ENCODE results near the gene SQSTM1. TPM values are rescaled to one million over a fixed set of nuclear protein-coding genes. Genes with fewer than 3 reads are reported as not detected.

The SQSTM1 gene
- total and polyA plus RNA-seq, 9 of the 15 experiments (the other 6 are each of a cell fraction or from before 2014, with no cell fraction given): 5.6 to 148 (median 64.0) TPM

DNA sequence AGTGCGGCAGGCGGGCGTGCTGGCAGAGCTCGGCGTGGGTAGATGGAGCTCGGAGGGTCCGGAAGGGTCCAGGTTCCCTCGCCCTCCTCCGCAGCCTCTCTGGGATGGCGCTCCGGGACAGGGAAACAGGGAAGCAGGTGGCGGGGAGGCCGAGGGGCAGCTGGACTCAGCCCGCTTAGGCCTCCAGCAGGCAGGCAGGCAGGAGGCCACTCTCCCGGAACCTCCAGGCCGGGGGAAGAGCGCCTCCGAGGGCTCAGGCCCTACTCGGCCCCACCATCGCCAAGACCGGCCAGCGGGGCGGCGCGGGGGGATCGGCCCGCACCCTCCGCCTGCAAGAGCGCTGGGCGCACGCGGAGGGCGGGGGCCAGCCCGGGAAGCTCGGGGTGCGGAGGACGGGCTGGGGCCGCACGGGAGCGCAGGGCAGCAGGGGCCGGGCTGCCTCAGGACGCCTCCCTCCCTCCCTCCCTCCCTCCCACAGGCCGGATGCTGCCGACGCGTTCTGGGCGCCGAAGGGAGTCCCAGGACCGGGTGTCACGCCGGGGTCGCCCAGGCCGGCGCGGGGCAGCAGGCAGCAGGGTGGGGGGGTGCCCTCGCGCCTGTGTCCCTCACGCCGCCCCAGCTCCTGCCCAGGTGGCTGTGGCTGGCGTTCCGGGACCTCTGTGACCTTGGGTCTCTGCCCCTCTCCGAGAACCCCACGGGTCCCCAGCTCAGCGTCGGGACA, 15.0 kb upstream of the SQSTM1 start (continued):
- TF ChIP-seq, protein P1, sequence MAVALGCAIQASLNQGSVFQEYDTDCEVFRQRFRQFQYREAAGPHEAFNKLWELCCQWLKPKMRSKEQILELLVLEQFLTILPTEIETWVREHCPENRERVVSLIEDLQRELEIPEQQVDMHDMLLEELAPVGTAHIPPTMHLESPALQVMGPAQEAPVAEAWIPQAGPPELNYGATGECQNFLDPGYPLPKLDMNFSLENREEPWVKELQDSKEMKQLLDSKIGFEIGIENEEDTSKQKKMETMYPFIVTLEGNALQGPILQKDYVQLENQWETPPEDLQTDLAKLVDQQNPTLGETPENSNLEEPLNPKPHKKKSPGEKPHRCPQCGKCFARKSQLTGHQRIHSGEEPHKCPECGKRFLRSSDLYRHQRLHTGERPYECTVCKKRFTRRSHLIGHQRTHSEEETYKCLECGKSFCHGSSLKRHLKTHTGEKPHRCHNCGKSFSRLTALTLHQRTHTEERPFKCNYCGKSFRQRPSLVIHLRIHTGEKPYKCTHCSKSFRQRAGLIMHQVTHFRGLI (CRISPR knock-in tag; IDR thresholded peaks at IDR 0.05): no peak
- TF ChIP-seq, protein P2, sequence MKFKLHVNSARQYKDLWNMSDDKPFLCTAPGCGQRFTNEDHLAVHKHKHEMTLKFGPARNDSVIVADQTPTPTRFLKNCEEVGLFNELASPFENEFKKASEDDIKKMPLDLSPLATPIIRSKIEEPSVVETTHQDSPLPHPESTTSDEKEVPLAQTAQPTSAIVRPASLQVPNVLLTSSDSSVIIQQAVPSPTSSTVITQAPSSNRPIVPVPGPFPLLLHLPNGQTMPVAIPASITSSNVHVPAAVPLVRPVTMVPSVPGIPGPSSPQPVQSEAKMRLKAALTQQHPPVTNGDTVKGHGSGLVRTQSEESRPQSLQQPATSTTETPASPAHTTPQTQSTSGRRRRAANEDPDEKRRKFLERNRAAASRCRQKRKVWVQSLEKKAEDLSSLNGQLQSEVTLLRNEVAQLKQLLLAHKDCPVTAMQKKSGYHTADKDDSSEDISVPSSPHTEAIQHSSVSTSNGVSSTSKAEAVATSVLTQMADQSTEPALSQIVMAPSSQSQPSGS (CRISPR knock-in tag; IDR thresholded peaks at IDR 0.05): no peak
- TF ChIP-seq SREBF1 (IDR thresholded peaks at IDR 0.05; ENCODE audit: borderline replicate concordance, low read depth, low read length) (no peak), E2F3 (CRISPR knock-in tag; IDR thresholded peaks at IDR 0.05) (no peak), SMARCB1 (IDR thresholded peaks at IDR 0.05; ENCODE audit: insufficient read length, low read depth) (no peak), ZBTB7A (IDR thresholded peaks at IDR 0.05; ENCODE audit: borderline replicate concordance, control insufficient read depth, low read depth, low read length) (peak; percentile 63; the same call in 1 of the 2 replicates), RBBP5 (IDR thresholded peaks at IDR 0.05; ENCODE audit: borderline replicate concordance, insufficient read depth, low read length, poor library complexity, severe bottlenecking) (peak; percentile 40), SPI1 (IDR thresholded peaks at IDR 0.05; ENCODE audit: borderline replicate concordance, low read depth, low read length) (no peak), CBFA2T2 (conservative IDR thresholded peaks at IDR 0.05) (no peak), CBX8 (IDR thresholded peaks at IDR 0.05; ENCODE audit: borderline replicate concordance, extremely low read depth, low read depth, low read length, poor library complexity, severe bottlenecking) (no peak), SREBF2 (CRISPR knock-in tag; IDR thresholded peaks at IDR 0.05) (no peak), SRSF9 (IDR thresholded peaks at IDR 0.05; ENCODE audit: borderline replicate concordance, low read depth, low read length) (no peak), RB1 (IDR thresholded peaks at IDR 0.05; ENCODE audit: low read depth) (0 out of 2 replicates have a peak, but pooled peaks have one; percentile 45), CBFA2T3 (IDR thresholded peaks at IDR 0.05) (no peak), SMARCC2 (IDR thresholded peaks at IDR 0.05; ENCODE audit: low read depth) (no peak), MTA2 (IDR thresholded peaks at IDR 0.05; ENCODE audit: low read depth) (no peak), SP1 (CRISPR knock-in tag; IDR thresholded peaks at IDR 0.05) (no peak), SIN3A (IDR thresholded peaks at IDR 0.05; ENCODE audit: borderline replicate concordance in 2 of 2, control insufficient read depth in 1 of 2, low read depth in 2 of 2, low read length in 2 of 2) (peak; percentile 17 to 26; a peak in 2 of 4 replicates), MEF2D (tag; conservative IDR thresholded peaks at IDR 0.05; ENCODE audit: low read depth) (no peak)
- TF ChIP-seq, protein P3, sequence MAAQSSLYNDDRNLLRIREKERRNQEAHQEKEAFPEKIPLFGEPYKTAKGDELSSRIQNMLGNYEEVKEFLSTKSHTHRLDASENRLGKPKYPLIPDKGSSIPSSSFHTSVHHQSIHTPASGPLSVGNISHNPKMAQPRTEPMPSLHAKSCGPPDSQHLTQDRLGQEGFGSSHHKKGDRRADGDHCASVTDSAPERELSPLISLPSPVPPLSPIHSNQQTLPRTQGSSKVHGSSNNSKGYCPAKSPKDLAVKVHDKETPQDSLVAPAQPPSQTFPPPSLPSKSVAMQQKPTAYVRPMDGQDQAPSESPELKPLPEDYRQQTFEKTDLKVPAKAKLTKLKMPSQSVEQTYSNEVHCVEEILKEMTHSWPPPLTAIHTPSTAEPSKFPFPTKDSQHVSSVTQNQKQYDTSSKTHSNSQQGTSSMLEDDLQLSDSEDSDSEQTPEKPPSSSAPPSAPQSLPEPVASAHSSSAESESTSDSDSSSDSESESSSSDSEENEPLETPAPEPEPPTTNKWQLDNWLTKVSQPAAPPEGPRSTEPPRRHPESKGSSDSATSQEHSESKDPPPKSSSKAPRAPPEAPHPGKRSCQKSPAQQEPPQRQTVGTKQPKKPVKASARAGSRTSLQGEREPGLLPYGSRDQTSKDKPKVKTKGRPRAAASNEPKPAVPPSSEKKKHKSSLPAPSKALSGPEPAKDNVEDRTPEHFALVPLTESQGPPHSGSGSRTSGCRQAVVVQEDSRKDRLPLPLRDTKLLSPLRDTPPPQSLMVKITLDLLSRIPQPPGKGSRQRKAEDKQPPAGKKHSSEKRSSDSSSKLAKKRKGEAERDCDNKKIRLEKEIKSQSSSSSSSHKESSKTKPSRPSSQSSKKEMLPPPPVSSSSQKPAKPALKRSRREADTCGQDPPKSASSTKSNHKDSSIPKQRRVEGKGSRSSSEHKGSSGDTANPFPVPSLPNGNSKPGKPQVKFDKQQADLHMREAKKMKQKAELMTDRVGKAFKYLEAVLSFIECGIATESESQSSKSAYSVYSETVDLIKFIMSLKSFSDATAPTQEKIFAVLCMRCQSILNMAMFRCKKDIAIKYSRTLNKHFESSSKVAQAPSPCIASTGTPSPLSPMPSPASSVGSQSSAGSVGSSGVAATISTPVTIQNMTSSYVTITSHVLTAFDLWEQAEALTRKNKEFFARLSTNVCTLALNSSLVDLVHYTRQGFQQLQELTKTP (IDR thresholded peaks at IDR 0.05; ENCODE audit: low read depth in 1 of 2, partially characterized antibody in 2 of 2): no peak

Data from K562 (cell line).